Measurements from ENCODE around the gene MEGF8. TPM values are rescaled to one million over a fixed set of nuclear protein-coding genes. Genes with fewer than 3 reads are reported as not detected.

The MEGF8 gene
- 54.8 TPM for total RNA-seq

GRCh38 chr19:42325308-42325895 lies at the start of gene MEGF8:
TSS of gene MEGF8 (plus strand) at chr19:42325635. CDS start at chr19:42326244, 609 bp downstream.

GRCh38 chr19:42301646-42302203 lies 23.7 kb upstream of the MEGF8 start, which contains the start of gene PRR19:
TSS of gene PRR19 (plus strand) at chr19:42302132. CDS start at chr19:42309585, 7,453 bp downstream.

GRCh38 chr19:42313096-42313839 lies 12.2 kb upstream of the MEGF8 start, which contains the start of gene TMEM145:
TSS of gene TMEM145 (plus strand) at chr19:42313309. CDS start at chr19:42313377, 68 bp downstream.

GRCh38 chr19:42389899-42390298 lies 64.5 kb downstream of the MEGF8 start, which contains the start of gene CNFN:
TSS of gene CNFN (minus strand) at chr19:42390297. CDS start at chr19:42389037, 1,260 bp downstream.

GRCh38 chr19:42427313-42427712 lies 101.9 kb downstream of the MEGF8 start, which contains the start of gene LIPE:
TSS of gene LIPE (minus strand) at chr19:42427388. CDS start at chr19:42427149, 239 bp downstream.

Small RNA genes within 50 kb of the gene (small RNA-seq; reads per million reads assigned to genes)
- gene MIR8077 (ENCODE audit: low replicate concordance) = not detected

Other genes with a start within 250 kb of the MEGF8 start
- 16.3 TPM for gene ZNF574, start 249.5 kb upstream of the MEGF8 start, total RNA-seq
- gene POU2F2, start 193.2 kb upstream of the MEGF8 start, total RNA-seq = 12.2 TPM
- gene DEDD2, start 108.0 kb upstream of the MEGF8 start, total RNA-seq = 23.2 TPM
- 6.9 TPM for gene ZNF526, start 105.3 kb upstream of the MEGF8 start, total RNA-seq
- gene GSK3A, start 83.0 kb upstream of the MEGF8 start, total RNA-seq = 33.2 TPM
- 9.4 TPM for gene ERF, start 70.5 kb upstream of the MEGF8 start, total RNA-seq
- gene CIC, start 56.4 kb upstream of the MEGF8 start, total RNA-seq = 38.2 TPM
- 2.8 TPM for gene PRR19, start 23.5 kb upstream of the MEGF8 start, total RNA-seq
- 203 TPM for gene PAFAH1B3, start 23.0 kb upstream of the MEGF8 start, total RNA-seq
- 77.6 TPM for gene TMEM145, start 12.3 kb upstream of the MEGF8 start, total RNA-seq
- not detected for gene CNFN, start 64.7 kb downstream of the MEGF8 start, total RNA-seq
- gene LIPE, start 101.8 kb downstream of the MEGF8 start, total RNA-seq = 11.0 TPM
- gene CXCL17, start 117.3 kb downstream of the MEGF8 start, total RNA-seq = not detected
- gene CEACAM1, start 202.8 kb downstream of the MEGF8 start, total RNA-seq = not detected

Measured in parietal lobe (tissue), 2 donors.